ENCODE measurements around the gene KITLG. TPM values are rescaled to one million over a fixed set of nuclear protein-coding genes. Genes with fewer than 3 reads are reported as not detected.

KITLG gene
- total RNA-seq, 1 experiment from 2014 or later: 7.4 TPM

DNA sequence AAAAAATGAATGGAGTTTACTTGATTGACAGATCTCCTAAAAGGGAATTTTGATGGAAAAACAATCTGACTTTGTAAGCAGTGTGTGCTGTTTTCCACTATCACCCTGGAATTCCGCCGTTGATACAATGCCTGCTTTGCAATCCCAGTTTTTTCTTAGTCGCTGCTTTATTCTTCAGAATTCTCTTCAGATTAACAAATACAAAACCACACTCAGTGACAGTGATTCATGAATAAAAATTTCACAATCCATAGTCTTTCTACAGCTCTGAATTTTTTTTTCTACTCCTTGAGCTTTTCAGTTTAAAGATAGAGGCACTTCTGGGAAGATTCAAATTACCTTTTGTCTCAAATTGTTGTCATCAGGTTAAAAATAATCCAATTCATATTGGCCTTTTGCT is 44.6 kb upstream of the KITLG start:
- POLR2A ChIA-PET: no interaction called here

DNA sequence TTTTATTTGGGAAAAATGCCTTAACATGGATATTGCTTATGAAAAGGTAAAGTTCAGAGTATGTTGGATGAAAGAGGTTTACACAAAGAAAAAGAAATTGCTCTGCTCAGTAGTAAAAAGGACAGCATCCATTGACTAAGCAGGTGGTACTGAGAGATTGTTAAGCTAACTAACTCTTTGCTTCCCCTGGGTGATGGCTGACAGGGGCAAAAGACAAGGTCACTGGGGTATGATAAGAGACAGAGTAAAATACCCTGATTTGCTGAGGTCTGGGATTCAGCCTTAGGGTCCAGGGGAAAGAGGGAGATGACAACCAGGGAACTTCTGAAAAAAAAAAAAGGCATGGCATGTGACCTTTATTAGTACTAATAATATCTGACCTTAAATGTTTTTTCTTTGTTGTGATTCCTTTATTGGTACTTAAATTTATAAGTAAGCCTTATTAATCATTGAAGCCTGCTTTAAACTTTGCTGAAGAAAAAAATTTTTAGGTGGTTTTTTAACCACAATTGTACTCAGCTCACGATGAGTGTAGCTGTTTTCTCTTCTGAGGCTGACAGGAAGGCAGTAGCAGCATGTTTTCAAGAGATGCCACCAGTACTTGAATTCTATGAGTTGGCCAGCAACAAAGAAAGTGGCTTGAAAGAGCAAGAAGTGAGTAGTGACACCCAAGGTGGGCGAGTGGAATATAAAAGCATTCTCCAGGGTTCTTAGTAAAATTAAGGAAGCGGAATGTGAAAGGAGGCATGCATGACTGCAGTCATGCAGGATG is 43.7 kb upstream of the KITLG start:
- no peak for TF ChIP-seq SIN3A (IDR thresholded peaks at IDR 0.05; ENCODE audit: borderline replicate concordance, insufficient read depth, low read depth, low read length)
- H3K9me3 ChIP-seq (ENCODE audit: control insufficient read depth, insufficient read depth, low read depth, low read length): no peaks in the 10 kb centered on the region
- no peak for ATAC-seq
- intact Hi-C loops (cut with micrococcal nuclease; ENCODE audit: unreplicated experiment) (no loop called here), in situ Hi-C loops (cut with HindIII; ENCODE audit: low pct_unique_long_range_greater_than_20kb, low sequenced_read_pairs) (no loop called here)
- no peak for DNase-seq (ENCODE audit: low read depth, low spot score)
- ChIA-PET CTCF (no interaction called here), POLR2A (interaction anchor here (0.6 kb wide), 1 partner anchor 511 kb away, joined by 3 read pairs; no protein-coding TSS in a partner anchor)
- no peaks in the 10 kb centered on the region for H3K4me1 ChIP-seq (ENCODE audit: control insufficient read depth, insufficient read depth, low read length)
- H3K27ac ChIP-seq (ENCODE audit: low read length): no peak overlapping the region
- no TSS peak for BruUV-seq (replicated peaks)
- H3K27me3 ChIP-seq (ENCODE audit: control insufficient read depth, insufficient read depth, low read length): no peaks in the 10 kb centered on the region
- H3K36me3 ChIP-seq (ENCODE audit: control insufficient read depth, insufficient read depth, low read length): no peaks in the 10 kb centered on the region
- no peak overlapping the region for H3K4me3 ChIP-seq (ENCODE audit: low read depth in 2 of 2, low read length in 2 of 2)

More for the DNA sequence above, 44.6 kb upstream of the KITLG start:
- no peak for DNase-seq (ENCODE audit: low read depth, low spot score)
- in situ Hi-C loops (cut with HindIII; ENCODE audit: low pct_unique_long_range_greater_than_20kb, low sequenced_read_pairs): no loop called here
- Histone ChIP-seq H3K4me1 (ENCODE audit: control insufficient read depth, insufficient read depth, low read length) (no peaks in the 10 kb centered on the region), H3K4me3 (ENCODE audit: low read depth in 2 of 2, low read length in 2 of 2) (no peak overlapping the region), H3K27ac (ENCODE audit: low read length) (no peak overlapping the region), H3K9me3 (ENCODE audit: control insufficient read depth, insufficient read depth, low read depth, low read length) (no peaks in the 10 kb centered on the region), H3K36me3 (ENCODE audit: control insufficient read depth, insufficient read depth, low read length) (no peaks in the 10 kb centered on the region), H3K27me3 (ENCODE audit: control insufficient read depth, insufficient read depth, low read length) (no peaks in the 10 kb centered on the region)
- no peak for ATAC-seq
- intact Hi-C loops (cut with micrococcal nuclease; ENCODE audit: unreplicated experiment): no loop called here
- BruUV-seq (replicated peaks): no TSS peak
- CTCF ChIA-PET: no interaction called here
- TF ChIP-seq POLR2AphosphoS5 (IDR thresholded peaks at IDR 0.05; ENCODE audit: low read depth, low read length) (no peak), TCF7L2 (IDR thresholded peaks at IDR 0.05; ENCODE audit: low read depth, low read length) (no peak), SIN3A (IDR thresholded peaks at IDR 0.05; ENCODE audit: borderline replicate concordance, insufficient read depth, low read depth, low read length) (no peak)
- TF ChIP-seq, protein P1, sequence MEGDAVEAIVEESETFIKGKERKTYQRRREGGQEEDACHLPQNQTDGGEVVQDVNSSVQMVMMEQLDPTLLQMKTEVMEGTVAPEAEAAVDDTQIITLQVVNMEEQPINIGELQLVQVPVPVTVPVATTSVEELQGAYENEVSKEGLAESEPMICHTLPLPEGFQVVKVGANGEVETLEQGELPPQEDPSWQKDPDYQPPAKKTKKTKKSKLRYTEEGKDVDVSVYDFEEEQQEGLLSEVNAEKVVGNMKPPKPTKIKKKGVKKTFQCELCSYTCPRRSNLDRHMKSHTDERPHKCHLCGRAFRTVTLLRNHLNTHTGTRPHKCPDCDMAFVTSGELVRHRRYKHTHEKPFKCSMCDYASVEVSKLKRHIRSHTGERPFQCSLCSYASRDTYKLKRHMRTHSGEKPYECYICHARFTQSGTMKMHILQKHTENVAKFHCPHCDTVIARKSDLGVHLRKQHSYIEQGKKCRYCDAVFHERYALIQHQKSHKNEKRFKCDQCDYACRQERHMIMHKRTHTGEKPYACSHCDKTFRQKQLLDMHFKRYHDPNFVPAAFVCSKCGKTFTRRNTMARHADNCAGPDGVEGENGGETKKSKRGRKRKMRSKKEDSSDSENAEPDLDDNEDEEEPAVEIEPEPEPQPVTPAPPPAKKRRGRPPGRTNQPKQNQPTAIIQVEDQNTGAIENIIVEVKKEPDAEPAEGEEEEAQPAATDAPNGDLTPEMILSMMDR (IDR thresholded peaks at IDR 0.05): no peak
- TF ChIP-seq, protein P2, sequence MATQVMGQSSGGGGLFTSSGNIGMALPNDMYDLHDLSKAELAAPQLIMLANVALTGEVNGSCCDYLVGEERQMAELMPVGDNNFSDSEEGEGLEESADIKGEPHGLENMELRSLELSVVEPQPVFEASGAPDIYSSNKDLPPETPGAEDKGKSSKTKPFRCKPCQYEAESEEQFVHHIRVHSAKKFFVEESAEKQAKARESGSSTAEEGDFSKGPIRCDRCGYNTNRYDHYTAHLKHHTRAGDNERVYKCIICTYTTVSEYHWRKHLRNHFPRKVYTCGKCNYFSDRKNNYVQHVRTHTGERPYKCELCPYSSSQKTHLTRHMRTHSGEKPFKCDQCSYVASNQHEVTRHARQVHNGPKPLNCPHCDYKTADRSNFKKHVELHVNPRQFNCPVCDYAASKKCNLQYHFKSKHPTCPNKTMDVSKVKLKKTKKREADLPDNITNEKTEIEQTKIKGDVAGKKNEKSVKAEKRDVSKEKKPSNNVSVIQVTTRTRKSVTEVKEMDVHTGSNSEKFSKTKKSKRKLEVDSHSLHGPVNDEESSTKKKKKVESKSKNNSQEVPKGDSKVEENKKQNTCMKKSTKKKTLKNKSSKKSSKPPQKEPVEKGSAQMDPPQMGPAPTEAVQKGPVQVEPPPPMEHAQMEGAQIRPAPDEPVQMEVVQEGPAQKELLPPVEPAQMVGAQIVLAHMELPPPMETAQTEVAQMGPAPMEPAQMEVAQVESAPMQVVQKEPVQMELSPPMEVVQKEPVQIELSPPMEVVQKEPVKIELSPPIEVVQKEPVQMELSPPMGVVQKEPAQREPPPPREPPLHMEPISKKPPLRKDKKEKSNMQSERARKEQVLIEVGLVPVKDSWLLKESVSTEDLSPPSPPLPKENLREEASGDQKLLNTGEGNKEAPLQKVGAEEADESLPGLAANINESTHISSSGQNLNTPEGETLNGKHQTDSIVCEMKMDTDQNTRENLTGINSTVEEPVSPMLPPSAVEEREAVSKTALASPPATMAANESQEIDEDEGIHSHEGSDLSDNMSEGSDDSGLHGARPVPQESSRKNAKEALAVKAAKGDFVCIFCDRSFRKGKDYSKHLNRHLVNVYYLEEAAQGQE (IDR thresholded peaks at IDR 0.05; ENCODE audit: insufficient read depth in 1 of 2, low read depth in 2 of 2, low read length in 1 of 2): no peak

DNA sequence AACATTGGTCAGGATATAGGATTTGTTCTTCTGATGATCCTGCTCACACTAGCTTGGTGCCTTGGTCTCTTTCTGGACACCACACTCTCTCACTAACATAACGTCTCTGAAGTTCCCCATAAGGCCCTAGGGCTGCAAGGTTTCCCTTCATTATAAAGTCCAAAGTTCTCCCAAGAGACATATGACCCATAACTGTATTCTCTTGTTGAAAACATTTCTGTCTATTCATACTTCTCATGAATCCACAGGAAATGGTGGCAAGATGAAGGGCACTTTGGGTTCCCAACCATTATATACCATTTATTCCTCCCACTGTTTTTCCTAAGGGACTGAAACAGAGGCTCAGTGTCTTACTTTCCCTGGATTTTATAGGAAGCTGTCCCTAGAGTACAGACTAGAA is 37.1 kb upstream of the KITLG start:
- intact Hi-C loops (cut with micrococcal nuclease; ENCODE audit: unreplicated experiment): no loop called here
- no TSS peak for BruUV-seq (replicated peaks)
- in situ Hi-C loops (cut with HindIII; ENCODE audit: low pct_unique_long_range_greater_than_20kb, low sequenced_read_pairs): no loop called here
- H3K9me3 ChIP-seq (ENCODE audit: control insufficient read depth, insufficient read depth, low read depth, low read length): no peaks in the 10 kb centered on the region
- no peaks in the 10 kb centered on the region for H3K4me1 ChIP-seq (ENCODE audit: control insufficient read depth, insufficient read depth, low read length)
- DNase-seq (ENCODE audit: low read depth, low spot score): no peak
- H3K4me3 ChIP-seq (ENCODE audit: low read depth in 2 of 2, low read length in 2 of 2): no peak overlapping the region
- no peaks in the 10 kb centered on the region for H3K27me3 ChIP-seq (ENCODE audit: control insufficient read depth, insufficient read depth, low read length)
- ATAC-seq: no peak
- ChIA-PET CTCF (no interaction called here), POLR2A (no interaction called here)
- H3K36me3 ChIP-seq (ENCODE audit: control insufficient read depth, insufficient read depth, low read length): no peaks in the 10 kb centered on the region
- no peak for TF ChIP-seq TCF7L2 (IDR thresholded peaks at IDR 0.05; ENCODE audit: low read depth, low read length)
- H3K27ac ChIP-seq (ENCODE audit: low read length): no peak overlapping the region
